Endodermal cell (in vitro differentiated cells): ENCODE measurements around the gene DOCK10. TPM values are rescaled to one million over a fixed set of nuclear protein-coding genes. Genes with fewer than 3 reads are reported as not detected.

Experiments used
- DNase-seq: peaks from one replicate; pipeline ENCODE4 v3.0.0-alpha.2; 2017
- H3K27ac ChIP-seq: 2 replicates; pipeline ENCODE4 v1.5.1; 2013; ENCODE audit warnings: mild to moderate bottlenecking, low read depth, low read length, moderate library complexity
- H3K27me3 ChIP-seq: 2 replicates; pipeline ENCODE4 v1.6.1; 2013; ENCODE audit warnings: mild to moderate bottlenecking, low read length, moderate library complexity; ENCODE audit not compliant: insufficient read depth, control insufficient read depth, poor library complexity, severe bottlenecking
- H3K36me3 ChIP-seq: 2 replicates; pipeline ENCODE4 v1.7.0; 2013; ENCODE audit warnings: mild to moderate bottlenecking, low read length, moderate library complexity; ENCODE audit not compliant: control insufficient read depth, insufficient read depth
- H3K4me1 ChIP-seq: one replicate; pipeline ENCODE4 v1.7.0; 2013; ENCODE audit warnings: low read length; ENCODE audit not compliant: control insufficient read depth, insufficient read depth
- H3K4me3 ChIP-seq: 2 replicates; pipeline ENCODE4 v1.5.1; 2013; ENCODE audit warnings: mild to moderate bottlenecking, low read length, moderate library complexity
- H3K9ac ChIP-seq: 2 replicates; pipeline ENCODE4 v1.6.1; 2013; ENCODE audit warnings: mild to moderate bottlenecking, low read length, moderate library complexity; ENCODE audit not compliant: poor library complexity, severe bottlenecking; ENCODE audit errors: extremely low read depth
- H3K9me3 ChIP-seq: 2 replicates; pipeline ENCODE4 v1.6.1; 2013; ENCODE audit warnings: mild to moderate bottlenecking, low read length, moderate library complexity; ENCODE audit not compliant: control insufficient read depth
- H3K27ac Mint-ChIP-seq: 2 replicates; pipeline ENCODE4 v1.8.0; 2020; ENCODE audit warnings: mixed read lengths
- H3K27me3 Mint-ChIP-seq: 2 replicates; pipeline ENCODE4 v1.8.0; 2021; ENCODE audit warnings: mild to moderate bottlenecking, mixed read lengths; ENCODE audit not compliant: insufficient read depth
- H3K36me3 Mint-ChIP-seq: 2 replicates; pipeline ENCODE4 v1.8.0; 2020; ENCODE audit warnings: low read depth, mixed read lengths
- H3K4me1 Mint-ChIP-seq: 2 replicates; pipeline ENCODE4 v1.8.0; 2020; ENCODE audit warnings: mixed read lengths
- H3K4me3 Mint-ChIP-seq: 2 replicates; pipeline ENCODE4 v1.8.0; 2020; ENCODE audit warnings: mild to moderate bottlenecking, moderate library complexity, mixed read lengths
- H3K9me3 Mint-ChIP-seq: 2 replicates; pipeline ENCODE4 v1.8.0; 2020; ENCODE audit warnings: mild to moderate bottlenecking, mixed read lengths
- WGBS, 2 experiments: methylation state at CpG; one replicate each; pipeline versions ENCODE4 v1.1.5 to v1.1.7; 2013; ENCODE audit warnings: missing lambda C conversion rate in 2 of 2, mixed read lengths in 1 of 2; ENCODE audit not compliant: insufficient coverage in 1 of 2, insufficient read length in 1 of 2; 5-methylcytosine and 5-hydroxymethylcytosine counted together
- total RNA-seq, 2 donors: library from RNA; stranded (reverse); fragmentation: NEBNext Ultra II Directional in 1 of 2; extraction: Animal tissue kit (Norgen Biotek cat#: 25700) in 1 of 2; gene quantifications; 2 replicates in 1 of 2; 3 replicates in 1 of 2; pipeline ENCODE4 v1.2.1, GENCODE V29; 2021
- TF ChIP-seq, protein P1 (sequence below): fragments of 200-600 bp; sonication (generic); conservative IDR thresholded peaks from 2 replicates; pipeline ENCODE4 v1.5.0; 2021; ENCODE audit warnings: antibody characterized with exemption, mild to moderate bottlenecking

DOCK10 gene
- total RNA-seq, 2 donors from 2014 or later = 0.44 to 1.4 TPM

GRCh38 chr2:224736227-224736626 is 306.0 kb downstream of the DOCK10 start:
- Mint-ChIP-seq H3K36me3 (peaks cover 4% of the 10 kb centered on the region), H3K9me3 (peaks cover 42% of the 10 kb centered on the region), H3K4me3 (no peak overlapping the region), H3K4me1 (no peaks in the 10 kb centered on the region), H3K27me3 (no peaks in the 10 kb centered on the region), H3K27ac (no peak overlapping the region)
- 100% methylated on average over 1 of the region's 1 CpG; no CpG with 5 or more reads in 1 of the 2 experiments for WGBS, 2 experiments
- TF ChIP-seq, protein P1, sequence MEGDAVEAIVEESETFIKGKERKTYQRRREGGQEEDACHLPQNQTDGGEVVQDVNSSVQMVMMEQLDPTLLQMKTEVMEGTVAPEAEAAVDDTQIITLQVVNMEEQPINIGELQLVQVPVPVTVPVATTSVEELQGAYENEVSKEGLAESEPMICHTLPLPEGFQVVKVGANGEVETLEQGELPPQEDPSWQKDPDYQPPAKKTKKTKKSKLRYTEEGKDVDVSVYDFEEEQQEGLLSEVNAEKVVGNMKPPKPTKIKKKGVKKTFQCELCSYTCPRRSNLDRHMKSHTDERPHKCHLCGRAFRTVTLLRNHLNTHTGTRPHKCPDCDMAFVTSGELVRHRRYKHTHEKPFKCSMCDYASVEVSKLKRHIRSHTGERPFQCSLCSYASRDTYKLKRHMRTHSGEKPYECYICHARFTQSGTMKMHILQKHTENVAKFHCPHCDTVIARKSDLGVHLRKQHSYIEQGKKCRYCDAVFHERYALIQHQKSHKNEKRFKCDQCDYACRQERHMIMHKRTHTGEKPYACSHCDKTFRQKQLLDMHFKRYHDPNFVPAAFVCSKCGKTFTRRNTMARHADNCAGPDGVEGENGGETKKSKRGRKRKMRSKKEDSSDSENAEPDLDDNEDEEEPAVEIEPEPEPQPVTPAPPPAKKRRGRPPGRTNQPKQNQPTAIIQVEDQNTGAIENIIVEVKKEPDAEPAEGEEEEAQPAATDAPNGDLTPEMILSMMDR = no peak
- Histone ChIP-seq H3K4me1 (no peaks in the 10 kb centered on the region), H3K4me3 (peak overlapping the region; percentile 12), H3K27ac (no peak overlapping the region), H3K27me3 (no peaks in the 10 kb centered on the region), H3K36me3 (no peaks in the 10 kb centered on the region), H3K9ac (no peak overlapping the region), H3K9me3 (peaks cover 17% of the 10 kb centered on the region)
- DNase-seq = no peak

- WGBS, 2 experiments = 80 to 89% methylated on average over 1 of the region's 1 CpG
- TF ChIP-seq, protein P1 = no peak
- Mint-ChIP-seq H3K4me1 (no peaks in the 10 kb centered on the region), H3K27ac (no peak overlapping the region), H3K4me3 (no peak overlapping the region), H3K27me3 (no peaks in the 10 kb centered on the region), H3K9me3 (peaks cover 42% of the 10 kb centered on the region), H3K36me3 (peaks cover 4% of the 10 kb centered on the region)
- Histone ChIP-seq H3K27ac (no peak overlapping the region), H3K9ac (no peak overlapping the region), H3K9me3 (peaks cover 17% of the 10 kb centered on the region), H3K27me3 (no peaks in the 10 kb centered on the region), H3K4me3 (no peak overlapping the region), H3K4me1 (no peaks in the 10 kb centered on the region), H3K36me3 (no peaks in the 10 kb centered on the region)
- DNase-seq = no peak
These were observed 307.3 kb downstream of the DOCK10 start for GRCh38 chr2:224734949-224735348.

- Histone ChIP-seq H3K36me3 (no peaks in the 10 kb centered on the region), H3K9me3 (peaks cover 5% of the 10 kb centered on the region), H3K27me3 (no peaks in the 10 kb centered on the region), H3K9ac (no peak overlapping the region), H3K27ac (no peak overlapping the region), H3K4me1 (no peaks in the 10 kb centered on the region), H3K4me3 (no peak overlapping the region)
- H3K36me3 Mint-ChIP-seq = peaks cover 2% of the 10 kb centered on the region
- no peak overlapping the region for H3K27ac Mint-ChIP-seq
- no peak for DNase-seq
- TF ChIP-seq, protein P1 = no peak
- 83 to 88% methylated on average over 1 of the region's 1 CpG for WGBS, 2 experiments
- no peaks in the 10 kb centered on the region for H3K4me1 Mint-ChIP-seq
- peaks cover 35% of the 10 kb centered on the region for H3K9me3 Mint-ChIP-seq
- H3K27me3 Mint-ChIP-seq = no peaks in the 10 kb centered on the region
- no peak overlapping the region for H3K4me3 Mint-ChIP-seq
These were observed 310.6 kb downstream of the DOCK10 start for GRCh38 chr2:224731665-224732064.
